HUES6 (cell line): ENCODE measurements around the gene ACTL6B.
"Not testable (repeated sequence)": the region's sequence is repeated elsewhere in the genome, so short reads cannot be mapped to it uniquely, and the experiment has no call there.

Experiments used
- H3K27ac ChIP-seq: 2 replicates; pipeline ENCODE4 v1.7.0; 2013; ENCODE audit warnings: low read depth, mild to moderate bottlenecking, low read length, inconsistent platforms
- H3K27me3 ChIP-seq: 2 replicates; pipeline ENCODE4 v1.6.1; 2013; ENCODE audit warnings: low read length; ENCODE audit not compliant: control insufficient read depth, insufficient read depth
- H3K36me3 ChIP-seq: 2 replicates; pipeline ENCODE4 v1.6.1; 2013; ENCODE audit warnings: low read length; ENCODE audit not compliant: control insufficient read depth, insufficient read depth
- H3K4me1 ChIP-seq: 2 replicates; pipeline ENCODE4 v1.6.1; 2013; ENCODE audit warnings: low read length; ENCODE audit not compliant: control insufficient read depth, insufficient read depth
- H3K4me3 ChIP-seq: 2 replicates; pipeline ENCODE4 v1.5.1; 2013; ENCODE audit warnings: low read depth, low read length
- H3K9ac ChIP-seq: one replicate; pipeline ENCODE4 v1.6.1; 2013; ENCODE audit warnings: mild to moderate bottlenecking, low read length
- H3K9me3 ChIP-seq: 2 replicates; pipeline ENCODE4 v1.6.1; 2013; ENCODE audit warnings: low read depth, low read length; ENCODE audit not compliant: control insufficient read depth, insufficient read depth

ACTL6B gene

DNA sequence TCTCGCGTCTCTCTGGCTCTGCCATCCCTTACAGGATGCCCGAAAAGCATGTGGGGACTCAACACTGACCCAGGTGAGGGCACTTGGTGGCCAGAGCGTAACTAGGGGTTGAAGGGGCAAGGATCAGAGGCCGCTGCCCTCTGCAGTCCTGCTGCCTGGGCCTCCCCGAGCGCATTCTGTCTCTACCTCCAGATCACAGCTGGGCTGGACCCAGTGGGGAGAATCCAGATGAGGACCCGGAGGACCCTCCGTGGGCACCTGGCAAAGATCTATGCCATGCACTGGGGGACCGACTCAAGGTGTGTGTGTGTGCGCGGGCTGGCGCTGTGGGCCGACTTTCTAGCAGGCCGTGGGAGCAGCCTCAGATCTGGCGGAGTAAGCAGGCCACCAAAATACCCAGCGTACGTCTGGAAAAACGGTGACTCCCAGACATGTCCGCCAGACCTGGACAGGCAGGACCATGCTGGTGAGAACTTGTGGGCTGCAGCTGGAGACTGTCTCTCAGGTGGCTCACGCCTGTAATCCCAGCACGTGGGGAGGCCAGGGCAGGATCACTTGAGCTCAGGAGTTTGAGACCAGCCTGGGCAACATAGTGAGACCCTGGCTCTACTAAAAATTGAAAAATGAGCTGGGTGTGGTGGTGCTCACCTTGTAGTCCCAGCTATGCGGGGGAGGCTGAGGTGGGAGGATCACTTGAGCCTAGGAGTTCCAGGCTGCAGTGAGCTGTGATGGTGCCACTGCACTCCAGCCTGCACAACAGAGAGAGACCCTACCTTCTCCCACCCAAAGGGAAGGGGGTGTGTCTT lies 20.5 kb upstream of the ACTL6B start:
- H3K4me3 ChIP-seq = peak overlapping the region; percentile 65; the same call in 1 of the 2 replicates
- H3K4me1 ChIP-seq = peaks cover 9% of the 10 kb centered on the region; the same call in 1 of the 2 replicates
- H3K36me3 ChIP-seq = peaks cover 47% of the 10 kb centered on the region
- peaks cover 8% of the 10 kb centered on the region; the same call in 1 of the 2 replicates for H3K27me3 ChIP-seq
- no peak overlapping the region for H3K27ac ChIP-seq
- H3K9me3 ChIP-seq = no peaks in the 10 kb centered on the region
- no peak overlapping the region for H3K9ac ChIP-seq

DNA sequence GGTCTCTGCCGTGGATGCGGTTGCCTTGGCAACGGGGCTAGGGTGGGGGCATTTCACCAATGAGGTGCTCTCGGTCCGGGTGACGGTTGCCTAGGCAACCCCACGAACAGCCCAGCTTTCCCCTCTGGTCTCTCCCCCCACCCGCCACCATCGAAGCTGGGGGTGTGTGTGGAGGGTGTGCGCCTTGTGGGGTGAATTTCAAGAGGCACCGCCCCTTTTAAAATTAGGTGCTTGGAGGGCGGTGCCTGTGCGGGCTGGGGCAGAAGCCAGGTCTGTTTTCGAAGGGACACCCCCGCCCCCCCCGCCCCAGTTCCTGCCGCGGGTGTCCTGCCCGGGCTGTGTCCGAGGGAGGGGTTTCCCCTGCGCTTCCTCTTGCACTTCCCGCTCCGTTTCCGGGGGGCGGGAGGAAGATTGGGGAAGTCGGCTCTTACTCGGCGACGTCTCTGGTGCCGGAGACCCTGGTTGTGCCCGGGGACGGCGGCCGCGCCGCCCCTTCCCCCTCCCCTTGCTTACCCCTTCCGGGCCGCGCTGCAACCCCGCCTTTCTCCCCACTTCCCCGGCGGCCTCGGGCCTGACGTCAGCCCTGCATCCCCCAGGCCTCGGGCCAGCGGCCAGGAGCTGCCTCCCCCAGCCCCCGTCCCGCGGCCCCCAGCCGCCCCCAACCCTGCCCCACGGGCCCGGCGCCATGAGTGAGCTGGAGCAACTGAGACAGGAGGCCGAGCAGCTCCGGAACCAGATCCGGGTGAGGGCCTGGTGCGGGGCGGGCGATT lies 19.5 kb upstream of the ACTL6B start:
- H3K36me3 ChIP-seq = peaks cover 37% of the 10 kb centered on the region
- H3K4me1 ChIP-seq = peaks cover 6% of the 10 kb centered on the region; the same call in 1 of the 2 replicates
- H3K27me3 ChIP-seq = peaks cover 8% of the 10 kb centered on the region; the same call in 1 of the 2 replicates
- H3K4me3 ChIP-seq = peak overlapping the region; percentile 65
- no peaks in the 10 kb centered on the region for H3K9me3 ChIP-seq
- no peak overlapping the region for H3K27ac ChIP-seq
- no peak overlapping the region for H3K9ac ChIP-seq

DNA sequence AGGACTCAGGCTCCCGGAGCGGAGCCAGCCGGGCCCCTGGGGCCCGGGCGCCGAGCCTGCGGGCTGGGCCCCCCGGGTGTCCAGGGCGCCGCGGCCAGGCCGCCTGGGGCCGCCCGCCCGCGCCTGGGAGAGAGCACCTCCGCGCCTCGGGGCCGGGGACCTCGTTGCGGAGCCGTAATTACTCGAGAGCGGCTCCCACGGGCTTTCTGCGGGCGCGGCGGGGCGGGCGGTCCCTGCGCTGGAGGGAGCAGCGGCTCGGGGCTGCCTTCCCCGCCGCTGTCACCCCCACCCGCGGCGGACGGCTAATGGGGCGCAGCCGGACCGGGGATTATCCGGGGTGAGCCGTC lies 18.8 kb upstream of the ACTL6B start:
- H3K27me3 ChIP-seq = peaks cover 8% of the 10 kb centered on the region; the same call in 1 of the 2 replicates
- no peak overlapping the region for H3K9ac ChIP-seq
- peaks cover 30% of the 10 kb centered on the region for H3K36me3 ChIP-seq
- H3K27ac ChIP-seq = no peak overlapping the region
- H3K9me3 ChIP-seq = no peaks in the 10 kb centered on the region
- peak overlapping the region; percentile 65 for H3K4me3 ChIP-seq
- H3K4me1 ChIP-seq = no peaks in the 10 kb centered on the region; the same call in 1 of the 2 replicates

DNA sequence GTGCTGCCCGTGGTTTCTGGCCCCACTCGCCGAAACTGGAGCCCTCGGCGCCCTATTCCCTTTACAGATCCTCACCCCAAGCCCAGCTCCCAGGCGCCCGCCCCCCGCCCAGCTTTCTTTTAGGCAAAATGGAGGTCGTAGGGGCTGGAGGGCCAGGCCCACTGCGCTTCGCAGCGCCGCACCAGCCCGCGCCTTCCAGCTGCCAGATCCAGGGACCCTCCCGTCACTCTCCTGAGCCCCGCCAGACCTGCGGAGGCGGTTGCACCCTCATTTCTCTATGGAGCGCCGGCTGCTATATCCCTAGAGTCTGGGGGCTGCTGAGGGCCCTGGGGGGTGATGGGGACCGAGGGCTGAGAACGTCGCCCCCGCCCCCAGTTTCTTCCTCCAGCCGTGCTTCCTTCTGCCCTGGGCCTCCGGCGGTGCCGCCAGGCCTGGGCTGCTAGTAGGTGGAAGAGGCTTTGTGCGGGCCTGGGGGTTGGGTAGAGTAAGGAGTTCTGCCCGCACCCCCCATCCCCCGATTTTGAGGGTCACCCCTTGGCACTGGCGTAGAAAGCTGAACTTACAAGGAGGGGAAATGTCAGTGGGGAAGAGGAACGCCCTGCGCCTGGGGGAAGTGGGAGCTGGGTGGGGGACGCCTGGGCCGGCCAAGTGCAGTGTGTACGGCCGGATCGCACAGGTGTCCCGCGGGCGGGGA lies 18.3 kb upstream of the ACTL6B start:
- Histone ChIP-seq H3K4me1 (no peaks in the 10 kb centered on the region; the same call in 1 of the 2 replicates), H3K9me3 (no peaks in the 10 kb centered on the region), H3K4me3 (peak overlapping the region; percentile 65), H3K27ac (no peak overlapping the region; the same call in 1 of the 2 replicates), H3K9ac (peak overlapping the region; percentile 77), H3K36me3 (peaks cover 27% of the 10 kb centered on the region), H3K27me3 (peaks cover 8% of the 10 kb centered on the region; the same call in 1 of the 2 replicates)

DNA sequence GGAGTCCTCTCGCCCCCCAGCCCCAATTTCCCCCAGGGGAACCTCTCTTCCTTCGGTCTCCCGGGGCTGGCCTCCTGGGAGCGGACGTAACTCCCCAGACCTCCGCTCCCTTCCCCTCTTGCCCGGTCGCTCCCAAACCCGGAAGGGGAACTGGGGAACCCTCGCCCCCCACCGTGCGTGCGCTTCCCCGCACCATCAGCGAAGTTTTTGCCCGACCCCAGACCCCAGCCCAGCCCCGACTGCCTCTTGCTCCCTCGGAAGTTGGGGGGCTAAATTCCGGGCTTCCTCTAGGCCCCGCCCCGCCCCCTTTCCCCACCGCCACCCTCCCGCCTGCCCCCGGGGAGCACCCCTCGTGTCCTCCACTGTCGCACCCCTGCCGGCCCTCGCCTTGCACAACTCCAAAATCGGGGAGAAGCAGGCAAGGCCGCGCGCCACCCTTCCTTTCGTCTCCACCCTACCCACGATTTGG lies 17.7 kb upstream of the ACTL6B start:
- Histone ChIP-seq H3K27me3 (peaks cover 8% of the 10 kb centered on the region; the same call in 1 of the 2 replicates), H3K27ac (no peak overlapping the region; the same call in 1 of the 2 replicates), H3K4me1 (no peaks in the 10 kb centered on the region), H3K9ac (peak overlapping the region; percentile 77), H3K36me3 (peaks cover 23% of the 10 kb centered on the region), H3K9me3 (no peaks in the 10 kb centered on the region), H3K4me3 (peak overlapping the region; percentile 65)

GRCh38 chr7:100673302-100673941 lies 17.2 kb upstream of the ACTL6B start, which contains the start of gene GNB2:
TSS of gene GNB2 (plus strand) at chr7:100673740. CDS start at chr7:100676266, 2,526 bp downstream.
- H3K27ac ChIP-seq = peak within 1 kb of the TSS; percentile 97
- H3K36me3 ChIP-seq = peaks cover 20% of the 10 kb centered on the region
- peak within 1 kb of the TSS; percentile 97 for H3K9ac ChIP-seq
- no peaks in the 10 kb centered on the region for H3K9me3 ChIP-seq
- H3K4me3 ChIP-seq = peak within 1 kb of the TSS; percentile 65
- no peaks in the 10 kb centered on the region for H3K4me1 ChIP-seq
- H3K27me3 ChIP-seq = peaks cover 8% of the 10 kb centered on the region; the same call in 1 of the 2 replicates

DNA sequence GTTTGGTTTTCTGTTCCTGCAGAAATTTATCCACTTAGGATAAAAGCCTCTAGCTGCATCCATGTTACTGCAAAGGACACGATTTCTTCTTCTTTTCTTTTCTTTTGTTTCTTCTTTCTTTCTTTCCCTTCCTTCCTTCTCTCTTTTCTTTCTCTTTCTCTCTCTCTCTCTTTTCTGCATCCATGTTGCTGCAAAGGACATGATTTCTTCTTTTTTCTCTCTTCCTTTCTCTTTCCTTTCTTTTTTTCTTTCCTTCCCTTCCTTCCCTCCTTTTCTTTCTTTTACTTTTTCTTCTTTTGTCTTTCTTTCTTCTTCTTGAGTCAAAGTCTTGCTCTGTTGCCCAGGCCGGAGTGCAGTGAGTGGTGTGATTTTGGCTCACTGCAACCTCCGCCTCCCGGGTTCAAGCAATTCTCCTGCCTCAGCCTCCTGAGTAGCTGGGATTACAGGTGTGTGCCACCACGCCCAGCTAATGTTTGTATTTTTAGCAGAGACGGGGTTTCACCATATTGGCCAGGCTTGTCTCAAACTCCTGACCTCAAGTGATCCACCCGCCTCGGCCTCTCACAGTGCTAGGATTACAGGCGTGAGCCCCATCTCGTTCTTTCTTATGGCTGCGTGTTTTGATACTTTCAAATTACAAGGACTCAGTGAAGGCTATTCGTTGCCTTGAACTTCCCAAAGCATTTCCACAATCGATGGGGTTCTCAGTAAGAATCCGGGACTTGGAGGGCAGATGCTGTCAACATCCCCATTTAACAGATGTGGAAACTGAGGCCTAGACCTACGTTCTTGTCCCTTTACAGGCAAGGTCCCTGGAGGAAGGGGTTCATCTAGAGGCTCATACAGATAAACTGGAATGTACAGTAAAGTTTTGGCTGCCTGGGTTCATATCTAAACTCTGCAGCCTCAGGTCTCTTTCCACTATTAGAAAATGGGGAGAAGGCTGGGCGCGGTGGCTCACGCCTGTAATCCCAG lies 15.4 kb upstream of the ACTL6B start:
- Histone ChIP-seq H3K27me3 (peaks cover 8% of the 10 kb centered on the region; the same call in 1 of the 2 replicates), H3K4me1 (no peaks in the 10 kb centered on the region)

DNA sequence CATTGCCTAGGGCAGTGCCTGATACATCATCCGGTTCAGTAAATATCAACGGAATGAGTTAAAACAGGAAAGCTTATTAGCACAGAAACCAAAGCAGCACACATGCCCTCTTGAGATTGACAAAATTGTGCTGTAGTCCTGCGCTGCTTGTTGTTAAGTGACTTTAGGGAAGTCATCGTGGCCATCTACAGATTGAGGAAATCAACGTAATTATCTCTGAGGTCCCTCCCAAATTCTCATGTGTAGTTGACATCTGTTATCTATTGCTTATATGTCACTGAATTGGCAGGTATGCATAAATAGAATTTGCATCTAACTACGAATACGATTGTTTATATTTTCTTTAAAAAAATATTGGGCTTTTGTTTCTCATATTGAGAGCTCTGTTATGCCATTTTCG lies 13.8 kb upstream of the ACTL6B start:
- H3K4me1 ChIP-seq = no peaks in the 10 kb centered on the region
- H3K9me3 ChIP-seq = no peaks in the 10 kb centered on the region
- H3K36me3 ChIP-seq = no peaks in the 10 kb centered on the region
- H3K4me3 ChIP-seq = no peak overlapping the region
- peaks cover 12% of the 10 kb centered on the region for H3K27me3 ChIP-seq
- no peak overlapping the region for H3K9ac ChIP-seq
- H3K27ac ChIP-seq = no peak overlapping the region

More for the DNA sequence above, 15.4 kb upstream of the ACTL6B start:
- Histone ChIP-seq H3K36me3 (peaks cover 2% of the 10 kb centered on the region), H3K27ac (no peak overlapping the region), H3K4me3 (no peak overlapping the region), H3K9ac (no peak overlapping the region), H3K9me3 (no peaks in the 10 kb centered on the region)

GRCh38 chr7:100669106-100669505 lies 12.9 kb upstream of the ACTL6B start:
- not testable (repeated sequence) for H3K27ac ChIP-seq, H3K9ac ChIP-seq, H3K4me1 ChIP-seq, H3K36me3 ChIP-seq, H3K4me3 ChIP-seq, H3K9me3 ChIP-seq
- peaks cover 12% of the 10 kb centered on the region for H3K27me3 ChIP-seq
